H9 (cell line): ENCODE data around the gene GALNT12. TPM values are rescaled to one million over a fixed set of nuclear protein-coding genes. Genes with fewer than 3 reads are reported as not detected.

Experiments used
- DNase-seq: peaks from one replicate; pipeline ENCODE4 v3.0.0-alpha.2; 2017
- H2AFZ ChIP-seq: one replicate; pipeline ENCODE4 v1.6.1; 2013; ENCODE audit warnings: mild to moderate bottlenecking, low read length, control low read depth, moderate library complexity
- H2AK5ac ChIP-seq: 2 replicates; pipeline ENCODE4 v1.6.1; 2013; ENCODE audit warnings: low read length, control low read depth, mixed read lengths; ENCODE audit not compliant: insufficient read length
- H2BK120ac ChIP-seq: one replicate; pipeline ENCODE4 v1.6.1; 2013; ENCODE audit warnings: low read depth, mild to moderate bottlenecking, low read length, control low read depth, inconsistent platforms; ENCODE audit not compliant: poor library complexity, severe bottlenecking
- H2BK12ac ChIP-seq: 2 replicates; pipeline ENCODE4 v1.6.1; 2013; ENCODE audit warnings: low read length, control low read depth, mixed read lengths, low read depth; ENCODE audit not compliant: insufficient read length
- H2BK15ac ChIP-seq: 2 replicates; pipeline ENCODE4 v1.6.1; 2013; ENCODE audit warnings: low read depth, low read length, control low read depth
- H2BK20ac ChIP-seq: one replicate; pipeline ENCODE4 v1.6.1; 2013; ENCODE audit warnings: low read depth, mild to moderate bottlenecking, low read length, control low read depth, inconsistent platforms; ENCODE audit not compliant: poor library complexity, severe bottlenecking
- H2BK5ac ChIP-seq: 2 replicates; pipeline ENCODE4 v1.6.1; 2013; ENCODE audit warnings: low read length, control low read depth, mixed read lengths; ENCODE audit not compliant: insufficient read length
- H3K14ac ChIP-seq: 2 replicates; pipeline ENCODE4 v1.6.1; 2013; ENCODE audit warnings: low read length, control low read depth; ENCODE audit not compliant: insufficient read depth
- H3K18ac ChIP-seq: 2 replicates; pipeline ENCODE4 v1.6.1; 2013; ENCODE audit warnings: low read depth, mild to moderate bottlenecking, mixed read lengths, low read length, control low read depth; ENCODE audit not compliant: insufficient read length
- H3K23ac ChIP-seq: 2 replicates; pipeline ENCODE4 v1.6.1; 2013; ENCODE audit warnings: low read length, control low read depth, mixed read lengths, low read depth; ENCODE audit not compliant: insufficient read length
- H3K23me2 ChIP-seq: 2 replicates; pipeline ENCODE4 v1.6.1; 2013; ENCODE audit warnings: low read depth, mild to moderate bottlenecking, mixed read lengths, low read length, control low read depth; ENCODE audit not compliant: insufficient read length, poor library complexity, severe bottlenecking
- H3K27ac ChIP-seq: 2 replicates; pipeline ENCODE4 v1.5.1; 2013; ENCODE audit warnings: low read length, control low read depth, mixed read lengths, low read depth; ENCODE audit not compliant: insufficient read length
- H3K27me3 ChIP-seq: 2 replicates; pipeline ENCODE4 v1.6.1; 2013; ENCODE audit warnings: low read length, control low read depth, inconsistent platforms; ENCODE audit not compliant: insufficient read depth
- H3K4ac ChIP-seq: 2 replicates; pipeline ENCODE4 v1.6.1; 2013; ENCODE audit warnings: low read depth, mild to moderate bottlenecking, control low read depth, inconsistent platforms, low read length, moderate library complexity
- H3K4me1 ChIP-seq: 2 replicates; pipeline ENCODE4 v1.6.1; 2013; ENCODE audit warnings: low read length, control low read depth, inconsistent platforms; ENCODE audit not compliant: insufficient read depth
- H3K4me2 ChIP-seq: 2 replicates; pipeline ENCODE4 v1.6.1; 2013; ENCODE audit warnings: low read length, control low read depth, mixed read lengths; ENCODE audit not compliant: insufficient read length, insufficient read depth
- H3K56ac ChIP-seq: 2 replicates; pipeline ENCODE4 v1.6.1; 2013; ENCODE audit warnings: low read depth, mild to moderate bottlenecking, mixed read lengths, low read length, control low read depth; ENCODE audit not compliant: insufficient read length
- H3K79me1 ChIP-seq: 2 replicates; pipeline ENCODE4 v1.6.1; 2013; ENCODE audit warnings: low read depth, mild to moderate bottlenecking, moderate library complexity, low read length, control low read depth, inconsistent platforms; ENCODE audit not compliant: insufficient read depth, poor library complexity, severe bottlenecking
- H3K79me2 ChIP-seq: 2 replicates; pipeline ENCODE4 v1.6.1; 2013; ENCODE audit warnings: low read length, control low read depth, inconsistent platforms; ENCODE audit not compliant: insufficient read depth
- H3K9ac ChIP-seq: 2 replicates; pipeline ENCODE4 v1.6.1; 2013; ENCODE audit warnings: low read length, control low read depth, mixed read lengths; ENCODE audit not compliant: insufficient read length; ENCODE audit errors: extremely low read depth
- H3K9me3 ChIP-seq: one replicate; pipeline ENCODE4 v1.6.1; 2013; ENCODE audit warnings: low read depth, low read length, inconsistent platforms; ENCODE audit not compliant: control insufficient read depth
- H3T11ph ChIP-seq: one replicate; pipeline ENCODE4 v1.6.1; 2013; ENCODE audit warnings: mild to moderate bottlenecking, low read length, control low read depth, inconsistent platforms
- H4K20me1 ChIP-seq: one replicate; pipeline ENCODE4 v1.6.1; 2013; ENCODE audit not compliant: control insufficient read depth, insufficient read length, insufficient read depth
- H4K5ac ChIP-seq: 2 replicates; pipeline ENCODE4 v1.6.1; 2013; ENCODE audit warnings: low read depth, mild to moderate bottlenecking, mixed read lengths, low read length, control low read depth; ENCODE audit not compliant: insufficient read length
- H4K8ac ChIP-seq: replicated peaks from 2 replicates; pipeline ENCODE4 v1.6.1; 2013; ENCODE audit warnings: low read length, control low read depth, mixed read lengths, low read depth; ENCODE audit not compliant: insufficient read length
- H4K91ac ChIP-seq: 2 replicates; pipeline ENCODE4 v1.6.1; 2013; ENCODE audit warnings: low read depth, mild to moderate bottlenecking, moderate library complexity, mixed read lengths, low read length, control low read depth; ENCODE audit not compliant: insufficient read length
- H3K27ac Mint-ChIP-seq, 3 experiments: 2 replicates in 2 of 3; 3 replicates in 1 of 3; pipeline ENCODE4 v1.8.0; 2020 to 2021; ENCODE audit warnings: mixed read lengths in 3 of 3, mild to moderate bottlenecking in 1 of 3, moderate library complexity in 1 of 3
- H3K27me3 Mint-ChIP-seq: 2 replicates; pipeline ENCODE4 v1.8.0; 2021; ENCODE audit warnings: low read depth, mild to moderate bottlenecking, moderate library complexity, mixed read lengths
- H3K36me3 Mint-ChIP-seq, 3 experiments: 2 replicates in 2 of 3; 3 replicates in 1 of 3; pipeline ENCODE4 v1.8.0; 2020 to 2021; ENCODE audit warnings: low read depth in 3 of 3, mixed read lengths in 3 of 3; ENCODE audit not compliant: insufficient read depth in 1 of 3
- H3K4me1 Mint-ChIP-seq, 2 experiments: 2 replicates each; pipeline ENCODE4 v1.8.0; 2020; ENCODE audit warnings: mixed read lengths in 2 of 2
- H3K4me3 Mint-ChIP-seq, 2 experiments: 2 replicates in 1 of 2; 3 replicates in 1 of 2; pipeline ENCODE4 v1.8.0; 2020 to 2021; ENCODE audit warnings: mild to moderate bottlenecking in 2 of 2, mixed read lengths in 2 of 2, moderate library complexity in 1 of 2
- H3K9me3 Mint-ChIP-seq, 2 experiments: 2 replicates in 1 of 2; 3 replicates in 1 of 2; pipeline ENCODE4 v1.8.0; 2020; ENCODE audit warnings: mild to moderate bottlenecking in 2 of 2, mixed read lengths in 2 of 2, moderate library complexity in 1 of 2
- WGBS: extraction: QIAGEN DNeasy Blood & Tissue Kit; methylation state at CpG from one replicate; pipeline ENCODE4 v1.1.7; 2013; ENCODE audit warnings: missing lambda C conversion rate, low lambda C conversion rate, mixed read lengths; ENCODE audit not compliant: insufficient read length; ENCODE audit errors: extremely low coverage; 5-methylcytosine and 5-hydroxymethylcytosine counted together
- long read RNA-seq: library from polyadenylated mRNA; unstranded; transcript quantifications from one replicate; pipeline ENCODE4 v2.0.0, GENCODE V29; 2020
- total RNA-seq: library from RNA; stranded (reverse); gene quantifications from 2 replicates; pipeline ENCODE4 v1.2.1, GENCODE V29; 2021
- TF ChIP-seq, protein P1 (sequence below): fragments of 200-600 bp; sonication (generic); conservative IDR thresholded peaks from 3 replicates; pipeline ENCODE4 v1.8.0; 2021; ENCODE audit warnings: antibody characterized with exemption, mild to moderate bottlenecking

GALNT12 gene
- total RNA-seq: 18.0 and 18.5 TPM in 2 replicates
- long read RNA-seq, partial matches to known transcripts: 4 of 6 reads
- long read RNA-seq, other reads (novel, unspliced or antisense): 2 of 6 reads

DNA sequence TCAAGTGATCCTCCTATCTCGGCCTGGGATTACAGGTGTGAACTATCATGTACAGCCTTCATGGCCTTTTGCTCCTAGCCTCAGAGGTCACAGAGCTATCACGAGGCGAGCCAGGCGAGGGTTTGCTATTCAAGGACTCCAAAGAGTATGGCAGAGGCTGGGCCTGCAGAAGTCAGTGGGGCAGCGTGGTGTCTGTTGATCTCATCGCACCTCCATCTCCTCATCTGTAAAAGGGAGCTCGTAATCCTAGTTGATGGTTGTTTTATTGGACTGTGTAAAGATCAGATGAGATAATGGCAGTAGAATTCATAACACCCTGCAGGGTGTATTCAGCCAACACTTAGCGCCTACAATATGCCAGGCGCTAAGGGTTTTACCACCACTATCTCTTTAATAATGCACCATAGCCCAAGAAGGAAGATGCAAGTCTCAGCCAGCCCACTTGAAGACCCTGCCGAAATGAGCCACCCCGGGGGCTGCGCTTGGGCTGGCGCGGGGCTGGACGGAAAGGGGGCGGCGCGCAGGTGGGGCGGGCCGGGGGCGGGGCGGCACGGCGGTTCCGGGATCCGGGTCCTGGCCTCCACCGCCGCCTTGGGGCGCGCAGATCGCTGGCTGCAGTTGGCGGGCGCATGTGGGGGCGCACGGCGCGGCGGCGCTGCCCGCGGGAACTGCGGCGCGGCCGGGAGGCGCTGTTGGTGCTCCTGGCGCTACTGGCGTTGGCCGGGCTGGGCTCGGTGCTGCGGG, at the start of gene GALNT12:
Gene GALNT12, plus strand, starts transcription at position 601 of the 744 bp plus-strand sequence. Its CDS starts 29 bp downstream, at position 630.
- Histone ChIP-seq H3K4me2 (peak within 1 kb of the TSS; percentile 67), H2BK12ac (no peak within 1 kb of the TSS), H3K27me3 (no peaks in the 10 kb centered on the region), H3K18ac (no peak within 1 kb of the TSS), H2BK15ac (no peak within 1 kb of the TSS), H4K91ac (no peak within 1 kb of the TSS), H2BK5ac (no peak within 1 kb of the TSS), H3K23me2 (peaks cover 8% of the 10 kb centered on the region), H3K9me3 (no peaks in the 10 kb centered on the region), H3K23ac (no peak within 1 kb of the TSS), H4K5ac (no peak within 1 kb of the TSS), H3K27ac (no peak within 1 kb of the TSS), H3K79me1 (no peaks in the 10 kb centered on the region), H3K14ac (no peak within 1 kb of the TSS; the same call in 1 of the 2 replicates), H3K79me2 (no peaks in the 10 kb centered on the region), H3K56ac (no peak within 1 kb of the TSS), H4K20me1 (no peaks in the 10 kb centered on the region), H2AFZ (peak within 1 kb of the TSS; percentile 69), H3K4ac (no peak within 1 kb of the TSS), H4K8ac (no peak within 1 kb of the TSS), H2BK20ac (no peak within 1 kb of the TSS), H3K9ac (no peak within 1 kb of the TSS), H3K4me1 (no peaks in the 10 kb centered on the region; the same call in 1 of the 2 replicates), H3T11ph (no peak within 1 kb of the TSS), H2BK120ac (no peak within 1 kb of the TSS), H2AK5ac (no peak within 1 kb of the TSS)
- Mint-ChIP-seq H3K27ac (no peak within 1 kb of the TSS), H3K27me3 (peaks cover 27% of the 10 kb centered on the region), H3K36me3 (peaks cover 0 to 8% (median 0%) of the 10 kb centered on the region in 3 experiments; a peak in 1 of 7 replicates), H3K4me1 (peaks cover 39 to 52% of the 10 kb centered on the region in 2 experiments), H3K9me3 (no peaks in the 10 kb centered on the region), H3K4me3 (peak within 1 kb of the TSS; percentile 74 to 87)
- peak; percentile 67 for DNase-seq
- TF ChIP-seq, protein P1, sequence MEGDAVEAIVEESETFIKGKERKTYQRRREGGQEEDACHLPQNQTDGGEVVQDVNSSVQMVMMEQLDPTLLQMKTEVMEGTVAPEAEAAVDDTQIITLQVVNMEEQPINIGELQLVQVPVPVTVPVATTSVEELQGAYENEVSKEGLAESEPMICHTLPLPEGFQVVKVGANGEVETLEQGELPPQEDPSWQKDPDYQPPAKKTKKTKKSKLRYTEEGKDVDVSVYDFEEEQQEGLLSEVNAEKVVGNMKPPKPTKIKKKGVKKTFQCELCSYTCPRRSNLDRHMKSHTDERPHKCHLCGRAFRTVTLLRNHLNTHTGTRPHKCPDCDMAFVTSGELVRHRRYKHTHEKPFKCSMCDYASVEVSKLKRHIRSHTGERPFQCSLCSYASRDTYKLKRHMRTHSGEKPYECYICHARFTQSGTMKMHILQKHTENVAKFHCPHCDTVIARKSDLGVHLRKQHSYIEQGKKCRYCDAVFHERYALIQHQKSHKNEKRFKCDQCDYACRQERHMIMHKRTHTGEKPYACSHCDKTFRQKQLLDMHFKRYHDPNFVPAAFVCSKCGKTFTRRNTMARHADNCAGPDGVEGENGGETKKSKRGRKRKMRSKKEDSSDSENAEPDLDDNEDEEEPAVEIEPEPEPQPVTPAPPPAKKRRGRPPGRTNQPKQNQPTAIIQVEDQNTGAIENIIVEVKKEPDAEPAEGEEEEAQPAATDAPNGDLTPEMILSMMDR: no peak
- WGBS: no CpG with 5 or more reads among the region's 51 CpGs
